IMR-90 (cell line): ENCODE results near the gene ABCA6. TPM values are rescaled to one million over a fixed set of nuclear protein-coding genes. Genes with fewer than 3 reads are reported as not detected.

Experiments
- ATAC-seq: fragments of 200-7000 bp; cut with Tn5 transposase; 2 replicates; pipeline ENCODE4 v1.9.1; 2020; ENCODE audit warnings: low read depth, mild to moderate bottlenecking, moderate library complexity
- BruUV-seq: library from RNA; stranded (reverse); fragments of 400-500 nt; replicated peaks from 2 replicates; lab custom pipeline; 2021; lab: Mats Ljungman, UMichigan
- CTCF ChIA-PET: fragments of 300-600 bp; formaldehyde crosslinking; extraction: SDS; loops from one replicate; lab custom pipeline; 2021; ENCODE audit warnings: antibody characterized with exemption; lab: Yijun Ruan, JAX
- POLR2A ChIA-PET: fragments of 300-600 bp; sonication (Branson Sonifier 250); formaldehyde crosslinking; loops from one replicate; lab custom pipeline; 2022; ENCODE audit warnings: antibody characterized with exemption; ENCODE audit not compliant: unreplicated experiment; lab: Charles Lee
- DNase-seq: peaks from one replicate; pipeline ENCODE4 v3.0.0; 2013
- H2AFZ ChIP-seq: replicated peaks from 2 replicates; pipeline ENCODE3; 2013; ENCODE audit warnings: low read length, mild to moderate bottlenecking; ENCODE audit not compliant: poor library complexity
- H2AK5ac ChIP-seq: 2 replicates; pipeline ENCODE4 v1.6.1; 2013; ENCODE audit warnings: low read depth, low read length, inconsistent platforms
- H2AK9ac ChIP-seq: replicated peaks from 2 replicates; pipeline ENCODE3; 2013; ENCODE audit warnings: mild to moderate bottlenecking, low read depth, low read length, moderate library complexity; ENCODE audit not compliant: poor library complexity
- H2BK120ac ChIP-seq: 2 replicates; pipeline ENCODE4 v1.6.1; 2013; ENCODE audit warnings: low read depth, low read length, inconsistent platforms
- H2BK15ac ChIP-seq: 3 replicates; pipeline ENCODE4 v1.6.1; 2013; ENCODE audit warnings: low read depth, low read length, inconsistent platforms
- H2BK20ac ChIP-seq: 2 replicates; pipeline ENCODE4 v1.6.1; 2013; ENCODE audit warnings: low read depth, mild to moderate bottlenecking, inconsistent platforms, low read length, moderate library complexity
- H2BK5ac ChIP-seq: 2 replicates; pipeline ENCODE4 v1.6.1; 2013; ENCODE audit warnings: mild to moderate bottlenecking, low read depth, low read length, inconsistent platforms; ENCODE audit not compliant: poor library complexity, severe bottlenecking
- H3K14ac ChIP-seq: replicated peaks from 2 replicates; pipeline ENCODE4 v1.6.1; 2013; ENCODE audit warnings: low read depth, low read length, inconsistent platforms
- H3K18ac ChIP-seq: 2 replicates; pipeline ENCODE4 v1.6.1; 2013; ENCODE audit warnings: low read depth, low read length, control low read depth
- H3K23ac ChIP-seq: 2 replicates; pipeline ENCODE4 v1.6.1; 2013; ENCODE audit warnings: low read depth, low read length, inconsistent platforms
- H3K27ac ChIP-seq: 2 replicates; pipeline ENCODE4 v1.5.1; 2013; ENCODE audit warnings: mild to moderate bottlenecking, control low read depth, low read length; ENCODE audit not compliant: insufficient read depth
- H3K27me3 ChIP-seq: 2 replicates; pipeline ENCODE4 v1.6.1; 2013; ENCODE audit warnings: low read length; ENCODE audit not compliant: control insufficient read depth, insufficient read depth
- H3K36me3 ChIP-seq: 2 replicates; pipeline ENCODE4 v1.6.1; 2013; ENCODE audit warnings: low read length, mixed read lengths; ENCODE audit not compliant: control insufficient read depth, insufficient read depth
- H3K4ac ChIP-seq: 2 replicates; pipeline ENCODE4 v1.6.1; 2013; ENCODE audit warnings: low read depth, low read length, inconsistent platforms
- H3K4me1 ChIP-seq: 2 replicates; pipeline ENCODE4 v1.6.1; 2013; ENCODE audit warnings: low read length, mixed read lengths; ENCODE audit not compliant: control insufficient read depth, insufficient read depth
- H3K4me2 ChIP-seq: 2 replicates; pipeline ENCODE4 v1.6.1; 2013; ENCODE audit warnings: low read depth, mild to moderate bottlenecking, control low read depth, low read length, moderate library complexity
- H3K4me3 ChIP-seq: 2 replicates; pipeline ENCODE4 v1.5.1; 2013; ENCODE audit warnings: low read depth, mild to moderate bottlenecking, control low read depth, low read length, moderate library complexity; ENCODE audit not compliant: insufficient read depth
- H3K56ac ChIP-seq: 2 replicates; pipeline ENCODE4 v1.6.1; 2013; ENCODE audit warnings: low read length, inconsistent platforms; ENCODE audit not compliant: insufficient read depth; ENCODE audit errors: extremely low read depth
- H3K79me1 ChIP-seq, 2 experiments: 2 replicates each; pipeline ENCODE4 v1.6.1; 2013; ENCODE audit warnings: low read length in 2 of 2, inconsistent platforms in 1 of 2, low read depth in 1 of 2
- H3K9ac ChIP-seq: 2 replicates; pipeline ENCODE4 v1.6.1; 2013; ENCODE audit warnings: low read depth, low read length, control low read depth
- H3K9me1 ChIP-seq: 2 replicates; pipeline ENCODE4 v1.6.1; 2013; ENCODE audit warnings: low read length, inconsistent platforms; ENCODE audit not compliant: insufficient read depth
- H3K9me3 ChIP-seq: 2 replicates; pipeline ENCODE4 v1.6.1; 2013; ENCODE audit warnings: low read length; ENCODE audit not compliant: control insufficient read depth, insufficient read depth
- H4K20me1 ChIP-seq: 2 replicates; pipeline ENCODE4 v1.6.1; 2013; ENCODE audit warnings: low read length, inconsistent platforms; ENCODE audit not compliant: insufficient read depth
- H4K5ac ChIP-seq: 2 replicates; pipeline ENCODE4 v1.6.1; 2013; ENCODE audit warnings: mild to moderate bottlenecking, low read depth, low read length, control low read depth
- H4K8ac ChIP-seq, 2 experiments: 2 replicates each; pipeline ENCODE4 v1.6.1; 2013; ENCODE audit warnings: low read depth in 2 of 2, low read length in 2 of 2, control low read depth in 1 of 2, inconsistent platforms in 1 of 2
- H4K91ac ChIP-seq: 2 replicates; pipeline ENCODE4 v1.6.1; 2013; ENCODE audit warnings: low read depth, low read length, inconsistent platforms; ENCODE audit not compliant: insufficient read depth
- CTCF ChIP-seq: conservative IDR thresholded peaks from 2 replicates; pipeline ENCODE4 v1.5.1; 2012; ENCODE audit warnings: mild to moderate bottlenecking, low read depth, low read length, improper control_type of control experiment
- MAFK ChIP-seq: IDR thresholded peaks from 2 replicates; pipeline ENCODE4 v1.6.1; 2012; ENCODE audit warnings: low read depth, low read length, improper control_type of control experiment
- NFE2L2 ChIP-seq: fragments of 150-350 bp; IDR thresholded peaks from 2 replicates; pipeline ENCODE4 v1.6.1; 2016; ENCODE audit warnings: low read depth, mild to moderate bottlenecking, low read length
- POLR2A ChIP-seq: IDR thresholded peaks from 2 replicates; pipeline ENCODE4 v1.6.1; 2012; ENCODE audit warnings: mild to moderate bottlenecking, low read depth, low read length
- RAD21 ChIP-seq: IDR thresholded peaks from 2 replicates; pipeline ENCODE4 v1.6.1; 2012; ENCODE audit warnings: low read length, improper control_type of control experiment
- SMC3 ChIP-seq: fragments of 150-350 bp; IDR thresholded peaks from 2 replicates; pipeline ENCODE4 v1.6.1; 2016; ENCODE audit warnings: low read depth, mild to moderate bottlenecking, antibody characterized with exemption, low read length, moderate library complexity
- WGBS, 2 experiments: methylation state at CpG; one replicate each; pipeline versions ENCODE4 v1.1.5 to v1.1.7; 2013; ENCODE audit warnings: missing lambda C conversion rate in 2 of 2; ENCODE audit not compliant: insufficient read length in 1 of 2; ENCODE audit errors: extremely low coverage in 2 of 2; 5-methylcytosine and 5-hydroxymethylcytosine counted together
- dilution Hi-C: fragments of 300-500 bp; cut with HindIII; formaldehyde crosslinking; loops from one replicate; pipeline ENCODE4 v1.14.3; 2018; ENCODE audit warnings: low sequenced_read_pairs; ENCODE audit not compliant: unreplicated experiment
- in situ Hi-C: fragments of 300-500 bp; cut with MboI; formaldehyde crosslinking; loops from 3 replicates; pipeline ENCODE4 v1.14.3; 2019; ENCODE audit warnings: low sequenced_read_pairs, inconsistent platforms, mixed read lengths
- intact Hi-C: fragments of 100-400 bp; cut with micrococcal nuclease; formaldehyde crosslinking; loops from 2 replicates; pipeline ENCODE4 v1.10.0; 2022
- microRNA-seq, 2 experiments: library from miRNA; stranded (forward) in 1 of 2; unstranded in 1 of 2; fragments of 10-50 nt in 1 of 2; fragments of <30 nt in 1 of 2; gene quantifications in 1 of 2; microRNA quantifications in 1 of 2; one replicate each; pipeline versions ENCODE3 to v1.1.0; 2013 to 2020; ENCODE audit not compliant: insufficient read depth in 1 of 2, insufficient read length in 1 of 2, unreplicated experiment in 1 of 2
- polyA plus RNA-seq, 3 experiments: library from polyadenylated mRNA; depleted of rRNA; stranded (reverse); fragments of >200 nt; gene quantifications; 2 replicates each; pipeline ENCODE4 v1.2.3, GENCODE V29; 2012; ENCODE audit warnings: low replicate concordance in 1 of 3
- small RNA-seq, 5 experiments: library from RNA; depleted of rRNA; stranded (forward); fragments of <200 nt; gene quantifications; one replicate each; pipeline ENCODE3, GENCODE V24; 2012
- total RNA-seq: library from RNA; depleted of rRNA; stranded (reverse); fragments of >200 nt; gene quantifications from 2 replicates; pipeline ENCODE4 v1.2.3, GENCODE V29; 2012; rRNA removed

ABCA6 gene
- total and polyA plus RNA-seq, 2 of the 4 experiments (the other 2 are of a cell fraction): under 0.01 TPM; not detected in 1

- no CpG with 5 or more reads among the region's 1 CpG for WGBS, 2 experiments
- TF ChIP-seq NFE2L2 (no peak), POLR2A (no peak), RAD21 (no peak), CTCF (no peak), MAFK (no peak), SMC3 (no peak)
These were observed 111.5 kb downstream of the ABCA6 start for GRCh38 chr17:69030169-69030568.

More at GRCh38 chr17:69030169-69030568, 111.5 kb downstream of the ABCA6 start:
- Histone ChIP-seq H3K9me1 (no peaks in the 10 kb centered on the region), H3K23ac (no peak overlapping the region), H3K4me2 (no peak overlapping the region), H3K36me3 (no peaks in the 10 kb centered on the region), H4K5ac (no peak overlapping the region), H4K8ac (no peak overlapping the region), H3K14ac (no peak overlapping the region), H2AFZ (no peak overlapping the region), H4K91ac (no peak overlapping the region), H3K27ac (no peak overlapping the region), H2BK15ac (no peak overlapping the region), H3K18ac (no peak overlapping the region), H3K9ac (no peak overlapping the region), H3K4ac (no peak overlapping the region), H3K4me3 (no peak overlapping the region), H3K27me3 (no peaks in the 10 kb centered on the region), H4K20me1 (no peaks in the 10 kb centered on the region), H2BK20ac (no peak overlapping the region), H2BK5ac (no peak overlapping the region), H3K4me1 (no peaks in the 10 kb centered on the region), H2AK9ac (no peak overlapping the region), H3K79me1 (no peaks in the 10 kb centered on the region), H2AK5ac (no peak overlapping the region), H2BK120ac (no peak overlapping the region), H3K56ac (no peak overlapping the region), H3K9me3 (no peaks in the 10 kb centered on the region)
- ChIA-PET POLR2A (no interaction called here), CTCF (no interaction called here)
- DNase-seq (peak; percentile 8), ATAC-seq (peak; percentile 35; the same call in 1 of the 2 replicates)
- intact Hi-C loops: no loop called here
- no TSS peak for BruUV-seq
- in situ Hi-C loops: no loop called here
- dilution Hi-C loops: no loop called here

Small RNAs within 50 kb of the gene (microRNA-seq; reads per million reads assigned to microRNA genes)
- not detected for gene MIR4524A (ENCODE audit: unreplicated experiment)
- gene MIR4524B (ENCODE audit: insufficient read depth in 1 of 2, insufficient read length in 1 of 2, unreplicated experiment in 1 of 2): 0 reads per million in 2 experiments

Small RNAs within 50 kb of the gene (small RNA-seq; reads per million reads assigned to genes)
- gene MIR4524B: 0 reads per million in 5 experiments

Other genes starting within 250 kb of the ABCA6 start
- 1.8 and 2.8 TPM in 2 replicates for gene ABCA8, start 186.5 kb downstream of the ABCA6 start, total RNA-seq
- gene ABCA8, start 186.5 kb downstream of the ABCA6 start, polyA plus RNA-seq (2012; rRNA removed): 1.7 and 1.8 TPM in 2 replicates
- under 0.01 TPM in 1 of 2 replicates, not detected in the other for gene ABCA9, start 81.0 kb downstream of the ABCA6 start, total RNA-seq
- not detected in 2 replicates for gene ABCA9, start 81.0 kb downstream of the ABCA6 start, polyA plus RNA-seq (2012; rRNA removed)
- under 0.01 TPM in 2 replicates for gene ABCA10, start 86.9 kb upstream of the ABCA6 start, total RNA-seq
- gene ABCA10, start 86.9 kb upstream of the ABCA6 start, polyA plus RNA-seq (2012; rRNA removed): 0.03 and 0.04 TPM in 2 replicates
- gene ABCA5, start 185.2 kb upstream of the ABCA6 start, total RNA-seq: 2.3 and 3.6 TPM in 2 replicates
- gene ABCA5, start 185.2 kb upstream of the ABCA6 start, polyA plus RNA-seq (2012; rRNA removed): 1.0 and 1.3 TPM in 2 replicates